ENCODE measurements around the gene SORCS3. TPM values are rescaled to one million over a fixed set of nuclear protein-coding genes. Genes with fewer than 3 reads are reported as not detected.

Gene SORCS3
- total RNA-seq, 1 experiment from 2014 or later, result not detected

- H2AFZ ChIP-seq, result no peak overlapping the region
- no peaks in the 10 kb centered on the region for H4K20me1 ChIP-seq (ENCODE audit: insufficient read depth)
- H3K4me2 ChIP-seq, result no peak overlapping the region
- ChIA-PET CTCF (no interaction called here), POLR2A (ENCODE audit: unreplicated experiment) (no interaction called here)
- DNase-seq, result no peak
- no peaks in the 10 kb centered on the region for H3K4me1 ChIP-seq (replicated peaks; ENCODE audit: insufficient read depth)
- no peaks in the 10 kb centered on the region for H3K79me2 ChIP-seq (ENCODE audit: low read depth)
- no TSS peak for BruUV-seq (replicated peaks)
- H3K27ac ChIP-seq, result no peak overlapping the region
- intact Hi-C loops (cut with micrococcal nuclease; ENCODE audit: unreplicated experiment), result no loop called here
- no peaks in the 10 kb centered on the region for H3F3A ChIP-seq (ENCODE audit: insufficient read depth, low read depth)
- no peaks in the 10 kb centered on the region for H3K36me3 ChIP-seq (ENCODE audit: low read depth)
- H3K27me3 ChIP-seq (ENCODE audit: insufficient read depth, low read depth), result no peaks in the 10 kb centered on the region
- no peaks in the 10 kb centered on the region for H3K9me2 ChIP-seq (ENCODE audit: insufficient read depth)
- TF ChIP-seq CTCF (conservative IDR thresholded peaks at IDR 0.05) (no peak), EZH2 (IDR thresholded peaks at IDR 0.05; ENCODE audit: low read depth) (no peak)
- H3K9me3 ChIP-seq (ENCODE audit: insufficient read depth, low read depth), result no peaks in the 10 kb centered on the region
- no peak overlapping the region for H3K4me3 ChIP-seq
Observed at GRCh38 chr10:104688251-104689042, 47.4 kb downstream of the SORCS3 start.

- H3K27ac ChIP-seq, result no peak overlapping the region
- intact Hi-C loops (cut with micrococcal nuclease; ENCODE audit: unreplicated experiment), result no loop called here
- no peaks in the 10 kb centered on the region for H3K9me2 ChIP-seq (ENCODE audit: insufficient read depth)
- H3F3A ChIP-seq (ENCODE audit: insufficient read depth, low read depth), result no peaks in the 10 kb centered on the region
- BruUV-seq (replicated peaks), result no TSS peak
- DNase-seq, result no peak
- H3K4me2 ChIP-seq, result no peak overlapping the region
- TF ChIP-seq EZH2 (IDR thresholded peaks at IDR 0.05; ENCODE audit: low read depth), result no peak
- no peak for TF ChIP-seq CTCF (conservative IDR thresholded peaks at IDR 0.05)
- H3K27me3 ChIP-seq (ENCODE audit: insufficient read depth, low read depth), result no peaks in the 10 kb centered on the region
- no peaks in the 10 kb centered on the region for H4K20me1 ChIP-seq (ENCODE audit: insufficient read depth)
- no peaks in the 10 kb centered on the region for H3K4me1 ChIP-seq (replicated peaks; ENCODE audit: insufficient read depth)
- POLR2A ChIA-PET (ENCODE audit: unreplicated experiment), result no interaction called here
- H2AFZ ChIP-seq, result no peak overlapping the region
- no peaks in the 10 kb centered on the region for H3K9me3 ChIP-seq (ENCODE audit: insufficient read depth, low read depth)
- H3K79me2 ChIP-seq (ENCODE audit: low read depth), result no peaks in the 10 kb centered on the region
- no peaks in the 10 kb centered on the region for H3K36me3 ChIP-seq (ENCODE audit: low read depth)
- H3K4me3 ChIP-seq, result no peak overlapping the region
- CTCF ChIA-PET, result no interaction called here
Observed at GRCh38 chr10:104689105-104689504, 48.0 kb downstream of the SORCS3 start.

GRCh38 chr10:104689547-104689946 lies 48.5 kb downstream of the SORCS3 start:
- Histone ChIP-seq H3K36me3 (ENCODE audit: low read depth) (no peaks in the 10 kb centered on the region), H3K27me3 (ENCODE audit: insufficient read depth, low read depth) (no peaks in the 10 kb centered on the region), H3K4me2 (no peak overlapping the region), H3K4me3 (no peak overlapping the region), H3K27ac (no peak overlapping the region), H3K9me3 (ENCODE audit: insufficient read depth, low read depth) (no peaks in the 10 kb centered on the region), H3K9me2 (ENCODE audit: insufficient read depth) (no peaks in the 10 kb centered on the region), H3F3A (ENCODE audit: insufficient read depth, low read depth) (no peaks in the 10 kb centered on the region), H2AFZ (no peak overlapping the region), H4K20me1 (ENCODE audit: insufficient read depth) (no peaks in the 10 kb centered on the region), H3K79me2 (ENCODE audit: low read depth) (no peaks in the 10 kb centered on the region), H3K4me1 (replicated peaks; ENCODE audit: insufficient read depth) (no peaks in the 10 kb centered on the region)
- DNase-seq, result no peak
- no TSS peak for BruUV-seq (replicated peaks)
- CTCF ChIA-PET, result no interaction called here
- POLR2A ChIA-PET (ENCODE audit: unreplicated experiment), result no interaction called here
- TF ChIP-seq CTCF (conservative IDR thresholded peaks at IDR 0.05), result no peak
- intact Hi-C loops (cut with micrococcal nuclease; ENCODE audit: unreplicated experiment), result no loop called here
